Lung microvascular endothelial cell (primary cell): ENCODE measurements around the gene KDM5B. TPM values are rescaled to one million over a fixed set of nuclear protein-coding genes. Genes with fewer than 3 reads are reported as not detected.
A peak's percentile ranks its signal among the peaks of the same experiment; 100 is the strongest.

Experiments
- DNase-seq, 2 donors: peaks; one replicate each; pipeline versions ENCODE4 v3.0.0 to v3.0.0-alpha.2; 2010; ENCODE audit warnings: low read depth in 2 of 2
- total RNA-seq: library from RNA; depleted of rRNA; stranded (reverse); fragments of >200 nt; gene quantifications from 2 replicates; pipeline ENCODE4 v1.2.1, GENCODE V29; 2014

The KDM5B gene
- total RNA-seq, 1 donor from 2014 or later: 54.0 TPM

DNA sequence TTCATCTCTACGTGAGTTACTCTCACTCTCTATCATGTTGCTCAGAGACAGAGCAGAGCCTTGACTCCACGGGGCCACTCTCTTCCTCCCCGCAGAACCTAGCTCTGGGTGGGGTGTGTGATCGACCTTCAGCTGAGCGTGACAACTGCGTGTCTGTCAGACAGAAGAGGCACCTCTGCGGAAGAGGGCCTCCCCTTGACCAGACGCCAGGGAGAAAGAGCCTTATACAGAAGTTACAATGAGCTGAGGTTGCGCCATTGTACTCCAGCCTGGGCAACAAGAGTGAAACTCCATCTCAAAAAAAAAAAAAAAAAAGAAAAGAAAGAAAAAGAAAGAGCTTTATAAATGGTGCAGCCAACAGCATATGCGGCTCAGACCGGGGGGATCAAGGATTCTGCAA is 120.9 kb downstream of the KDM5B start:
- DNase-seq: no peak

DNA sequence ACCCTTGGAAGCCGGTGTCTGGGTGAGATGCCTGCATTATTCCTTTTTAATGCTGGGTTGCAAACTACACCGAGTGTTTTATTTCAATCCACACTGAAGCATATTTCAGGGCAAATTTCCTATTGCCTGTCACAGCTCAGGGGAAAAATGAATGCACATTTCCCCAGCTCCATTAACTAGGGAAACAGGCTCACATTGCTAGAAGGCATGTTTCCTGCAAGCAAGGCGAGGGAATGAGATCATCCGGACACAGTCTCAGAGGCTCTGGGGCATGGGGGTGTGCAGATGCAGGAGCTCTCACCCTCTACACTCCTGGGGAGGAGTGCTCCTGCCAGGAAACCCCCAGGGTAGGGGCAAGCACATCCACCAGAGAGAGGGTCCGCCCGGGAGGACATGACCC is 122.6 kb downstream of the KDM5B start:
- DNase-seq: peak in 1 of 2 donors; percentile 44

DNA sequence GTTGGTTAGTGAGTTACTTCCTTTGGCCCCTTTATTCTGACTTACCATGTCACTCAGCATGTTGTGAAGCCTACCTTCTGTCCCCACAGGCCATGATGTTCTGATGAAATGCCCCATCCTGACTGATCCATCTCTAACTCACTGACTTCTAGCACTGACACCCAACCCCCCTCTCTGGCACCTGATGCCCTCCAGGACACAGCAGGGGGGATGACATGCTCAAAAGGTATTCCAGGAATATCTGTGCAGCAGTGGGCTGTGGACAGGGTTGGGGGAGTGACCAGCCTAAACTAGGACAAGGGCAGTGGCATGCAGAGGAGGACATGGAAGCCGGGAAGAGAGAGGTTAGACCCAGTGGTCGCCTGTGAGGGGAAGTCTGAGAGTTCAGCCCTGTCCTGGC is 123.5 kb downstream of the KDM5B start:
- DNase-seq: no peak

DNA sequence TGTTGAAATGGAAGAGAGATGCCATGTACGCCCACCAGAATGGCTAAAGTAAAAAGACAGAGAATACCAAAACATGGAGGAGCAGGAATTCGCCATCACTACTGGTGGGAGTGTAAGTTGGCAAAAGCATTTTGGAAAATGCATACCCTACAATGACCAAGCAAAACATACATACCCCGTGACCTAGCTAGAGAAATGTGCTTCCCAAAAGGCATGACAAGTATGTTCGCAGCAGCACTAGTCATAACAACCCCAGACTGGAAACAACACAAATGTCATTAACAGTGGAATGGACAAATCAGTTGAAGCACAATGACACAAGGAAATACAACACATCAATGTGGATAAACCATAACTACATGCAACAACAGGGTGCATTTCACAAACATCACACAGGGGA is 125.2 kb downstream of the KDM5B start:
- no peak for DNase-seq

DNA sequence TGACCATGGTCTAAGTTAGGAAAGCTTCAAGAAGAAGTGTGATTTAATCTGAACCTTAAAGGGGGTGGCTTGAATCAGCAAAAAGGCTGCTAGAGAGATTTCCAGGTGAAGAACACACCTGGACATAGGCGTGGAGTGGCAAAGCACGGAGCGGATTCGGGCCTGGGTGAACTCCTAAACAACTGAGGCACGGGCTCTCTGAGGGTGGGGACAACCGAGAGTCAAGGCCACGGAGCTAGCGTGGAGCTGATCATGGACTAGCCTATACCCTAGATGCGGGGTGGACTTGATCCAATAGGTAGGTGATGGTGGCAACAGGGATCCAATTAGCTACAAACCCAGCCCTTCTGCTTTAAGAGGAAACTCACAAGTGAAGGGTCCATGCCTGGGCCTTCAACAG is 125.7 kb downstream of the KDM5B start:
- no peak for DNase-seq

DNA sequence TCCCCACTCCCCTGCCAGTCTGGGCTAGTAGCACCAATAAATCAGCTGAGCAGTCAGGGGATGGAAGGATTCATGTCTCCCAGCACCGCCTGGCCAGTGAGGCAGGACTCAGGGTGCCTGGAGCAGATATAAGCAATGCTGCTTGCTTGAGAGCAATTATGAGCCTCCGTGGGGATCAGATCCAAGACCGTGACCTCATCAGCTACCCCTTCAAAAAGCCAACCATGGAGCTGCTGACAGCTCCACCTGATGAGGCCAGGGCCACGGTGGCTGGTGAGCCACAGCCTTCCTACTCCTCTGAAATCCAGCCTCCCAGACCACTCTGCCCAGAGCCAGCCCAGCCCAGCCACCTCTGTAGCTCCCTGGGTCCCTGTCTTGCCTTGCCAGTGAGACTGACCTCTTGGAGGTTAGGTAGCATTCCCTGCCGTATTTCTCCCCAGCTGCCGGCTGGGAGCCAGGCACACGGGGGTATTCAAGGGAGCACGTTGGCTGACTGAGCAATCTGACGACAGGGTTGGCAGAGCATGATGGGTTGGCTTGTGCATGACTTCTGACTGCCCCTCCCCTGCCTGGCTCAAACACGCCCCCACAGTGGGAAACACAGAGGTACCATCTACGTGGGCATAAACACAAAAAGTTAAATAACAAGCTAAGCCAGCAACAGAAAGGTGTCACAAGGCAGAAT is 126.3 kb downstream of the KDM5B start:
- no peak for DNase-seq

DNA sequence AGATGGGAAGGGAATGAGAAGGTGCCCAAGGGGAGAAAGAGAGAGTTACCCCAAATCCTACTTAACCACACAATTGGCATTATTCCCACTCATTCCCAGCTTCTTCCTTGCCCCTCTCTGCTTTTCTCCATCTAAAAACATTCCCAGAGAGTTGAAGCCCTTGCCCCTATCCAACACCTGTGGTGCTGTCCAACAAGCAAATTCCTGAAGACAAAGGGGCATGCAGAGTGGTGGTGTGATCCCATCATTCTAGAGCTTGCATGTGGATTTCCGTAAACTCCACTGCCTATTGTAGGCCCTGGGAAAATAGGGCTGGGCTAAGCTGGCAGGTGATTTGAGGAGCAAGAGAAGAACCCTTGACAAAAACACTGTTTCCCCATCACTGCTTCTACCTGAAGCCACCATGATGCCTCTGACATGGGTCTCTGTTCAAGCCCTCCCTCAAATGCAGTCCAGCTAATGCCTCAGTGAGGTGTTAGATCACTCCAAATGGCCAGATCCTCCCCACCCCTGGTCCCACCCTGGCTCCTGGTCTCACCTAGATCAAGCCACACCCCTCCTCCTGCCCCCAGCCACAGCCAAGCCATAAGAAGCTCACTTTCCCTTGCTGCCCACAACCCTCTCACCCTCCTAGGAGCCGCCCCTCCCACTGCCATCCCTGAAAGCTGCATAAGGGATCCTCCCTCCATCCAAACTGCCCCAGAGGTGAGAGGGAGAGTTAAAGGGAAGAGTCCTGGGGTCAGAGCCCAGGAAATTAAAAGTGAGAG is 127.5 kb downstream of the KDM5B start:
- DNase-seq: no peak

DNA sequence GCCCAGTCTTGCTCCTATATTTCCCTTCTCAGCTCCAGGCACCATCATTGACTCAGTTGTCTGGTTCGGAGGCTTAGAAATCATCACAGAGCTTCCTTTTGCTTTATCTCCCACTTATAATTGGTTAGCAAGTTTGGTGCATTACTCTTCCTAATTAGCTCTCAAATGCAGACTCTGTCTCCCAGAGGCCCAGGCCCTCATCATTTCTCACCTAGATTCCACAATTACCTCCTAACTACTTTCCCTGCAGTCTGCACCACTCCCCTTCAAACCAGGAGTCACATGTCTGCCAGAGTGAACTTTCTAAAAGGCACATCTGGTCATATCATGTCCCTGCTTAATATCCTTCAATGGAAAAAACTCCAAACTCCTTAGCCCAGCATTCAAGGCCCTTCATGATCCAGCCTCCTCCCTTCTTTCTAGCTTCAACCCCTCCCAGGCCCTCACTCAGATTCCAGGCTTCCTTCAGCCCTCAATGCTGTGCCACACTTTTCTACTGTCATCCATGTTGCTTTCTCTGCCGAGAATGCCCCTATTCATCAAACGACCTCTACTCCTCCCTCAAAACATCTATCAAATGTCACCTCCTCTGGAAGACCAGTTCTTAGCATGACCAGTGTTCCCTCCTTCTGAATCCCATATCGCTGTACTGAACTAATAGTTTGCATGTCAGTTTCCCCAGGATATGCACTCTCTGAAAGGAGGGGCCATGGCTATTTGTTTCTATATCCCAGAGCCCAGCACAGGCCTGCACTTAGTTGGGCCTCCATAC is 128.6 kb downstream of the KDM5B start:
- no peak for DNase-seq

DNA sequence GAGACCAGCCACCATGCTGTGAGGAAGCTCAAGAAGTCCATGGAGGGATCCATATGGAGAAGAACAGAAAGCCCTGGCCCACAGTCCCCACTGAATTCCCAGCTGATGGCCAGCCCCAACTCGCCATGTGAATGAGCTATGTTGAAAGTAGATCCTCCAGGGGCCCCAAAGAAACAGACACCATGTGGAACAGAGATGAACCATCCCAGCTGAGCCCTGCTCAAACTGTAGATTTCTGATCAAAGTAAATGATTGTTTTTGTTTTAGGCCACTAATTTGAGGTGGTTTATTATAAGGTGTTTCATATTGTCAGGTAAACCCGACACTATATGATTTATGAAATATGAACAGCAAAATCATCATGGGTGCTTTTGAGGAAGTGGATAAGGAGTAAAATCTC is 130.8 kb downstream of the KDM5B start:
- no peak for DNase-seq

Other genes with a start within 250 kb of the KDM5B start
- not detected in 2 replicates for gene SYT2, start 98.0 kb downstream of the KDM5B start, total RNA-seq
- not detected in 2 replicates for gene PCAT6, start 2.5 kb upstream of the KDM5B start, total RNA-seq
- 9.4 and 14.3 TPM in 2 replicates for gene RABIF, start 80.7 kb upstream of the KDM5B start, total RNA-seq
- 18.1 and 22.0 TPM in 2 replicates for gene KLHL12, start 118.8 kb upstream of the KDM5B start, total RNA-seq
- gene ADIPOR1, start 149.9 kb upstream of the KDM5B start, total RNA-seq: 62.1 and 141 TPM in 2 replicates
- gene CYB5R1, start 158.8 kb upstream of the KDM5B start, total RNA-seq: 24.8 and 55.2 TPM in 2 replicates
- 62.3 and 70.0 TPM in 2 replicates for gene TMEM183A, start 199.0 kb upstream of the KDM5B start, total RNA-seq
- under 0.01 TPM in 2 replicates for gene PPFIA4, start 218.1 kb upstream of the KDM5B start, total RNA-seq